Natural killer cell (primary cell): ENCODE measurements around the gene EFCAB6. TPM values are rescaled to one million over a fixed set of nuclear protein-coding genes. Genes with fewer than 3 reads are reported as not detected.

Source experiments
- ATAC-seq, 3 donors: fragments of 150-1000 bp in 2 of 3; fragments of 200-7000 bp in 1 of 3; cut with Tn5 transposase; 1 replicate in 1 of 3; 2 replicates in 2 of 3; pipeline ENCODE4 v1.10.0; 2021; ENCODE audit warnings: mild to moderate bottlenecking in 2 of 3, moderate library complexity in 2 of 3
- DNase-seq, 2 donors: peaks; one replicate each; pipeline versions ENCODE4 v3.0.0 to v3.0.0-alpha.2; 2013 to 2021; ENCODE audit warnings: mixed read lengths in 1 of 2
- H3K27ac ChIP-seq: one replicate; pipeline ENCODE4 v1.5.1; 2013; ENCODE audit warnings: mild to moderate bottlenecking, low read length
- H3K27me3 ChIP-seq: one replicate; pipeline ENCODE4 v1.6.1; 2013; ENCODE audit warnings: low read length; ENCODE audit not compliant: control insufficient read depth, insufficient read depth
- H3K36me3 ChIP-seq: one replicate; pipeline ENCODE4 v1.6.1; 2013; ENCODE audit warnings: low read length; ENCODE audit not compliant: control insufficient read depth, insufficient read depth
- H3K4me1 ChIP-seq: one replicate; pipeline ENCODE4 v1.6.1; 2013; ENCODE audit warnings: low read length; ENCODE audit not compliant: control insufficient read depth, insufficient read depth
- H3K4me3 ChIP-seq: one replicate; pipeline ENCODE4 v1.5.1; 2013; ENCODE audit warnings: low read length
- H3K9me3 ChIP-seq: one replicate; pipeline ENCODE4 v1.6.1; 2013; ENCODE audit warnings: low read length; ENCODE audit not compliant: control insufficient read depth, insufficient read depth
- H3K27ac Mint-ChIP-seq, 2 donors: one replicate each; pipeline ENCODE4 v1.8.0; 2022; ENCODE audit warnings: mild to moderate bottlenecking in 2 of 2, mixed read lengths in 2 of 2, moderate library complexity in 1 of 2
- H3K27me3 Mint-ChIP-seq, 2 donors: one replicate each; pipeline ENCODE4 v1.8.0; 2022; ENCODE audit warnings: low read depth in 2 of 2, mixed read lengths in 2 of 2
- H3K36me3 Mint-ChIP-seq: one replicate; pipeline ENCODE4 v1.8.0; 2022; ENCODE audit warnings: mixed read lengths
- H3K4me1 Mint-ChIP-seq, 2 donors: one replicate each; pipeline ENCODE4 v1.8.0; 2022; ENCODE audit warnings: mixed read lengths in 2 of 2
- H3K4me3 Mint-ChIP-seq: one replicate; pipeline ENCODE4 v1.8.0; 2022; ENCODE audit warnings: mild to moderate bottlenecking, moderate library complexity, mixed read lengths
- H3K9me3 Mint-ChIP-seq, 2 donors: one replicate each; pipeline ENCODE4 v1.8.0; 2022; ENCODE audit warnings: mixed read lengths in 2 of 2
- WGBS: methylation state at CpG from one replicate; pipeline ENCODE4 v1.1.7; 2013; ENCODE audit warnings: missing lambda C conversion rate; ENCODE audit not compliant: insufficient coverage; 5-methylcytosine and 5-hydroxymethylcytosine counted together
- intact Hi-C: fragments of 100-400 bp; cut with micrococcal nuclease; formaldehyde crosslinking; loops from one replicate; pipeline ENCODE4 v1.14.2; 2022
- total RNA-seq, 4 donors: library from RNA; stranded (reverse); fragments of 120-200 nt in 1 of 4; gene quantifications; one replicate each; pipeline versions ENCODE4 v1.2.3 to v1.2.4, GENCODE V29; 2013 to 2022
- TF ChIP-seq, protein P1 (sequence below): fragments of 200-600 bp; IDR thresholded peaks from one replicate; pipeline ENCODE4 v1.8.0; 2022; ENCODE audit warnings: antibody characterized with exemption

EFCAB6 gene
- total RNA-seq, 3 donors from 2014 or later (not counting 1 experiment from before 2014, with no cell fraction given): 0.23 to 0.35 (median 0.26) TPM

DNA sequence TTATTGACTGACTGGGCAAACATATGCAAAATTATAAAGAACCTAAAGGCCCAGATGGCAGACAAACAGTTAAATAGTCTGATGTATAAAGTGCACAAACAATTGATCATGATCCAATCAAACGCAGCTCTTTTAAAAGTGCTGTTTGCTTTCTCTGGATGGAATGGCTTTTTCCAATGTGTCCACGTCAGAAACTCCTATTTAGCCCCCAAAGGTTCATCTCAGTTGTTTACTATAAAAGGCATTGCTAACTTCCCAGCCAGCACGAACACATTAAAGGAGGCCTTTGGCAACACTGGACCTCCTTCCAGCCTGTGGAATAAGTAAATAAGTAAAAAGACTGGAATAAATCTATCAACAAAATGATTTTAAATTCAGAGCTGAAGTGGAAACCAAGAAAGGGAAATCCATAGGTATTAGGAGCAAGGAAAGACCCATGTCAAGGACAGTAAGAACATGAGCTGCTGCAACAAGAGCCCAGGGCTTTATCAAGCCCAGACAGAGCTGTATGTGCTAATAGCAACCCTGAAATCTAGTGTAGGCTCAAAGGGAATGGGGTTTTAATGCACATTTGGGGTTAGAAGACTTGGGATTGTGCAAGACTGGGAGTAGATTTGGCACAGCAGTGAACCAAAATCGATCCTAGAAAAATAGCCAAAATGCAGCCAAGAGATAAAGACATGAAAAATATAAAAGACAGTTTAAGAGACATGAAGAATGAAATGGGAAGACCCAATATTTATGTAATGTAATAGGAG, 105.4 kb downstream of the EFCAB6 start:
- H3K36me3 Mint-ChIP-seq: peaks cover 14% of the 10 kb centered on the region
- TF ChIP-seq, protein P1, sequence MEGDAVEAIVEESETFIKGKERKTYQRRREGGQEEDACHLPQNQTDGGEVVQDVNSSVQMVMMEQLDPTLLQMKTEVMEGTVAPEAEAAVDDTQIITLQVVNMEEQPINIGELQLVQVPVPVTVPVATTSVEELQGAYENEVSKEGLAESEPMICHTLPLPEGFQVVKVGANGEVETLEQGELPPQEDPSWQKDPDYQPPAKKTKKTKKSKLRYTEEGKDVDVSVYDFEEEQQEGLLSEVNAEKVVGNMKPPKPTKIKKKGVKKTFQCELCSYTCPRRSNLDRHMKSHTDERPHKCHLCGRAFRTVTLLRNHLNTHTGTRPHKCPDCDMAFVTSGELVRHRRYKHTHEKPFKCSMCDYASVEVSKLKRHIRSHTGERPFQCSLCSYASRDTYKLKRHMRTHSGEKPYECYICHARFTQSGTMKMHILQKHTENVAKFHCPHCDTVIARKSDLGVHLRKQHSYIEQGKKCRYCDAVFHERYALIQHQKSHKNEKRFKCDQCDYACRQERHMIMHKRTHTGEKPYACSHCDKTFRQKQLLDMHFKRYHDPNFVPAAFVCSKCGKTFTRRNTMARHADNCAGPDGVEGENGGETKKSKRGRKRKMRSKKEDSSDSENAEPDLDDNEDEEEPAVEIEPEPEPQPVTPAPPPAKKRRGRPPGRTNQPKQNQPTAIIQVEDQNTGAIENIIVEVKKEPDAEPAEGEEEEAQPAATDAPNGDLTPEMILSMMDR: no peak
- 60% methylated on average over 3 of the region's 4 CpGs for WGBS

DNA sequence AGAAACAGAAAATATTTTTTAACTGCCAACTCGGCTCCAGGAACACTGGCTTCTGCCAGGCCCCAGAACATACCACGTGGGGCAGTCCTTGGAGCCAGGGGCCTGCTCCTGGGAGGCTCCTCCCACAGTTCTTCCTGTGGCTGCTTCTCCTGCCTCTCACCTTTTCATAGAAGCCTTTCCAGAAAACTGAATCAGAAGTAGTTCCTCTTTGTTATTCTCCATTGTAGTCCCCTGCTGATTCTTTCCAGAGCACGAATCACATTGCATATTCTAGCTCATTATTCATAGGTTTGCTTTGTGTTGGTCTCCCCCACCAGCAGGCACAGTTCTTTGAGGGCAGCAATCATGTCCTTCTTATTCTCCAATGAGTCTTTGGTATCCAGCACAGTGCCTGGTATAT, 106.0 kb downstream of the EFCAB6 start:
- Mint-ChIP-seq H3K4me3 (no peak overlapping the region), H3K4me1 (no peaks in the 10 kb centered on the region), H3K9me3 (peaks cover 9 to 11% of the 10 kb centered on the region in 2 donors), H3K36me3 (peaks cover 14% of the 10 kb centered on the region), H3K27ac (no peak overlapping the region), H3K27me3 (peaks cover 12 to 22% of the 10 kb centered on the region in 2 donors)
- Histone ChIP-seq H3K9me3 (peaks cover 5% of the 10 kb centered on the region), H3K27me3 (no peaks in the 10 kb centered on the region), H3K36me3 (no peaks in the 10 kb centered on the region), H3K4me1 (no peaks in the 10 kb centered on the region), H3K27ac (no peak overlapping the region), H3K4me3 (no peak overlapping the region)
- intact Hi-C loops: no loop called here
- 56% methylated on average over 3 of the region's 3 CpGs for WGBS
- DNase-seq (no peak), ATAC-seq (no peak)
- TF ChIP-seq, protein P1: no peak

More for the DNA sequence above, 105.4 kb downstream of the EFCAB6 start:
- peaks cover 9 to 11% of the 10 kb centered on the region in 2 donors for H3K9me3 Mint-ChIP-seq
- intact Hi-C loops: no loop called here
- Histone ChIP-seq H3K4me1 (no peaks in the 10 kb centered on the region), H3K4me3 (no peak overlapping the region), H3K36me3 (no peaks in the 10 kb centered on the region), H3K27ac (no peak overlapping the region), H3K9me3 (peaks cover 5% of the 10 kb centered on the region), H3K27me3 (peaks cover under 1% of the 10 kb centered on the region)
- no peaks in the 10 kb centered on the region for H3K4me1 Mint-ChIP-seq
- no peak for ATAC-seq
- no peak overlapping the region for H3K4me3 Mint-ChIP-seq
- DNase-seq: no peak
- H3K27me3 Mint-ChIP-seq: peaks cover 12 to 19% of the 10 kb centered on the region in 2 donors
- no peak overlapping the region for H3K27ac Mint-ChIP-seq

DNA sequence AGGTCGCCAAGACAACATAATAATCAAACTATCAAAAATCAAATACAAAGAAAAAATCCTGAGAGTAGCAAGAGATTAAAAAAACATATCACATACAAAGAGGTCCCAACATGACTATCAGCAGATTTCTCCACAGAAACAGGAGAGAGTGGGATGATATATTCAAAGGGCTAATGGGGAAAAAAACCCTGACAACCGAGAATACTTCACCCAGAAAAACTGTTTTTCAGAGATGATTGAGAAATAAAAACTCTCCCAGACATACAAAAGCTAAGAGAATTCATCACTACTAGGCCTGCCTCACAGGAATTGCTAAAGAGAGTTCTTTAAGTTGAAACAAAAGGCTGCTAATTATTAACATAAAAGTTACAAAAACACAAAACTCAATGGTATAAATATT, 108.1 kb downstream of the EFCAB6 start:
- Histone ChIP-seq H3K27me3 (no peaks in the 10 kb centered on the region), H3K4me1 (no peaks in the 10 kb centered on the region), H3K27ac (no peak overlapping the region), H3K9me3 (peaks cover 5% of the 10 kb centered on the region), H3K4me3 (no peak overlapping the region), H3K36me3 (no peaks in the 10 kb centered on the region)
- TF ChIP-seq, protein P1: no peak
- Mint-ChIP-seq H3K9me3 (peaks cover 9 to 11% of the 10 kb centered on the region in 2 donors), H3K4me3 (no peak overlapping the region), H3K27ac (no peak overlapping the region), H3K36me3 (peaks cover 14% of the 10 kb centered on the region), H3K4me1 (no peaks in the 10 kb centered on the region), H3K27me3 (peaks cover 21 to 41% of the 10 kb centered on the region in 2 donors)
- ATAC-seq (no peak), DNase-seq (no peak)
- WGBS: 100% methylated on average over 1 of the region's 2 CpGs
- intact Hi-C loops: no loop called here
